Colon (tissue), 2 donors: ENCODE results near the gene GALR2.

Experiments used
- FAIRE-seq: peaks from 2 replicates; lab custom pipeline; 2012; peaks lifted over from hg19 to GRCh38; lab: Jason Lieb, UNC
- donor health status: control.
- donor health status: control.

GALR2 gene

DNA sequence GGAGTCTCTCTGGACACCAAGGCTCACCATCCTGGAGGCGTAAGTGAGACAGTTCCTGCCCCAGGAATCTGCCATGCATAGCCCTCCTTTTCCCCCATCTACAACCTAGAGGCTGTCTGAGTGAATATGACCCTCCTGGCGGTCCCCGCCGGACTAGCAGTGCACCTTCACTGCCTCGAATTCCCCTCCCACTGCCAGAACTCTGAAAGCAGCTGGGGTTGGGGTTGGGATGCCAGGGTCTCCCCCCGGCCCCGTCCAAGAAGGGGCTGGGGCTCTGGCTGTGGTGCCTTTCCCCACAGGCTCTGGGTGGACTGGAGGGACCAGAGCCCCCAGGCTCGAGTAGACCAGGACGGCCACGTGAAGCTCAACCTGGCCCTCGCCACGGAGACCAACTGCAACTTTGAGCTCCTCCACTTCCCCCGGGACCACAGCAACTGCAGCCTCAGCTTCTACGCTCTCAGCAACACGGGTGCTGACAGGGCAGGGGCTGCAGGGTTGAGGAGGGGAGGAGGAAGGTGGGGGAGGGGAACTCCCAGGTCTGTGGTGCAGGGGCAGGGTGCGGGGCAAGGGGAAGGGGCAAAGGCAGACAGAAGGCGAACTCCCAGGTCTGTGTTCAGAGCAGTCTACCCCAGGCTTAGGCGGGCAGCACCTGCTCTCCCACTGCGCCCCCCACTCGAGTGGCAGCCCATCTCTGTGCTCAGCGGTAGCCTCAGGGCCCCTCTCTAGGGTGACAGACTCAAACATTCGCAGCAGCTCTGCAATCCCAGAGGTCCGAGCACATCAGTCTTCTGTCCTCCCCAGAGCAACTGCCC, 5.6 kb downstream of the GALR2 start:
- FAIRE-seq: no peak

DNA sequence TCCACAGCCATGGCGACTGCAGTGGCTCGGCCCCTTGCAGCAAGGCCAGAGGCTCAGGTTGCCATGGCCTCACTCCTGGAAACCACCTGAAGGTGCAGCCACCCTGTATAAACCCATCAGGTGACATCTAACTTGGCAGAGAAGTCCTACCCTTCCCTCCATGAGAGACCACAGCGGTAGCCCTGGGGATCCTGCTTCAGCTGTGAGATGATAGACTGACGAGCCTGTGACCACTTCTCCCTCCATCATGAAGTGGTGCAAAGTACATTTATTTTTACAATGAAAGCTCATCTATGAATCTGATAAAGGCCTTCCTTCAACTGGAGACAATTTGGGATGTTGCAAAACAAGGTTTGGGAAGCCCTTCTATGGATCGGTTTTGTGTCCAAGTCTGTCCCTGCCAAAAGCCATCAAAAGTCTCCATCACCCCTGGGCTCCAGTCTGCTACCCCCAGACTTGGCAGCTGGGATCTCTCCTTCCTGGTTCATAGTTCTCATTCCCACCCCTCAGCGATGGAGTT, 6.2 kb downstream of the GALR2 start:
- FAIRE-seq: no peak

DNA sequence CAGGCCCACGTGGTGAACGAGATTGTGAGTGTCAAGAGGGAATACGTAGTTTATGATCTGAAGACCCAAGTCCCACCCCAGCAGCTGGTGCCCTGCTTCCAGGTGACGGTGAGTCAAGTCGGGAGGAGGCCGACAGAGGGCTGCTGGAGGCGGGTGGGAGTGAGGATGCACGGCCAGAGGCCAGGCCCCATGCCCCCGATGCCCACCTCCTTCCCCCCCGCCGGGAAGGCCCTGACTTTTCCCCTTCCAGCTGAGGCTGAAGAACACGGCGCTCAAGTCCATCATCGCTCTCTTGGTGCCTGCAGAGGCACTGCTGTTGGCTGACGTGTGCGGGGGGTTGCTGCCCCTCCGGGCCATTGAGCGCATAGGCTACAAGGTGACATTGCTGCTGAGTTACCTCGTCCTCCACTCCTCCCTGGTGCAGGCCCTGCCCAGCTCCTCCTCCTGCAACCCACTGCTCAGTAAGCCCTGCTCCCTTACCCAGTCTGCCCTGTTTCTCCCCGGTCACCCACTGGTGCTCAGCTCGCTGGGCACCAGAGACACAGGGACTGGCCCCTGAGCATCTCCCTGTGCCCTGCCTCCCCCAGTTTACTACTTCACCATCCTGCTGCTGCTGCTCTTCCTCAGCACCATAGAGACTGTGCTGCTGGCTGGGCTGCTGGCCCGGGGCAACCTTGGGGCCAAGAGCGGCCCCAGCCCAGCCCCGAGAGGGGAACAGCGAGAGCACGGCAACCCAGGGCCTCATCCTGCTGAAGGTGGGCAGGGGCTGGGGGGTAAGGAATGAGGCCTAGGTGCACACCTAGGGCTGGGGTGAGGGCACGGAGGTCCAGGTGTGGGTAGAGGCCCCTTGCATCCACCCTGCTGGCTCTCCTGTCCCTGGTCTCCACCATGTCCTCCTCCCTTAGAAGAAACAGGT, 7.0 kb downstream of the GALR2 start:
- FAIRE-seq: no peak

DNA sequence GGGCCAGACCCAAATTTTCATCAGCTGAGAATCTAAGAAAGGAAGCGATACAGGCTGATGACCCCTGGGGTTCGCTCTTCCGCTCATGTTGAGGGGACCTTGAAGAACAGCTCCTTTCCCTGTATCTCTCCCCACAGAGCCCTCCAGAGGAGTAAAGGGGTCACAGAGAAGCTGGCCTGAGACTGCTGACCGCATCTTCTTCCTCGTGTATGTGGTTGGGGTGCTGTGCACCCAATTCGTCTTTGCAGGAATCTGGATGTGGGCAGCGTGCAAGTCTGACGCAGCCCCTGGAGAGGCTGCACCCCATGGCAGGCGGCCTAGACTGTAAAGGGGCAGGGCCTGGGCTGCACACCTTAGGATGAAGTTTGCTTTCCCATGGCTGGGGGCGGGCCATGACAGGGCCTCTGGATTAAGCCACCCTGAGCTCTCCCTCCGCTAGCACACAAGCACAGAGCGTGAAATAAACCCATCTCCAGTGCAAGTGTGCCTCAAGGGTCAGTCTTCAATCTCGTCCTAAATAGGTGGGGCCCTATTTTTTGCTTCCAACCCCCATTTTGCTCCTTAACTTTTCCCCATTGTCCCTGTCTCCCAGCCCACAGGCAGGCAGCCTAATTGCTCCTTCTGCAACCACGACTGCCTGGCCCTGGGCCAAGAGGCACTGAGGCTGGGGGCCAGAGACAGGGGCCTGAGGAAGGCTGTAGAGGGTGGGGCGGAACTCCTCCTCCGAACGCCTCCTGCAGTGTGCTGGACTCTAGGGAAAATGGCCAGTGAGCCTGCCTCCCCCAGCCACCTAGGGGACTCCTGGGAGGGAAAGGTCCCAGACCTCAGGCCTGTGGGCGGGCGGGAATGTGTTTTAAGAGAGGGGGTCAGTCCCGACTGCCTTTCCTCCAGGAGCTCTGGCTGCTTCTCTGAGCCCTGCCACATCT, 8.0 kb downstream of the GALR2 start:
- no peak for FAIRE-seq

DNA sequence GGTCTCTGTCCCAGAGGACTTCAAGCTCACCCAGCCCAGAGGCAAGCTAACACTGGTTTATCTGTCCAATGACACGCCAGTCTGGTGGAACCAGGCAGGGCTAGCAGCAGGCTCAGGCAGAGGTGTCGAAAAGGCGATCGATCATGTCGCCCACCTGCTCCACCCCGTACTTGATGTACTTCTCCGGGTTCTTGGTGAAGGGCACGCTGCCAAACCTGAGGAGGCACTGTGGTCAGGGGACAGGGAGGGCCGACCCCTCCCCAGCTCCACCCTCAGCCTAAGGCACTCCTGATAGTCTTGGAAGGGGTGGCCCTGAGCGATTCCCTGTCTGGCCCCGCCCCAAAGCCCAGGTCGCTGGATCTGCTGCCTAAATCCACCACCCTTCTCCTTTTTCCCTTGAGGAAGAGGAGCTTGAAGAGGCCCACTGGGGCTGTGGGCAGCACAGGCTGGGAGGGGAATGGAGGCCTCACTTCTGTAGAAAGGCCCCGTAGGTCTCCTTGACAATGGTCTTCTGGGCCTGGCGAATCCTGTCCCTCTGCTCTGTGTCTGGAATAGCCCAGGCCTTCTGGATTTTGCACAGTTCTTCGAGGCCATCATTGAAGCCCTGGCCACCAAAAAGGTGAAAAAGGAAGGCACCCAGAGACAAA, 9.1 kb downstream of the GALR2 start:
- FAIRE-seq: no peak

DNA sequence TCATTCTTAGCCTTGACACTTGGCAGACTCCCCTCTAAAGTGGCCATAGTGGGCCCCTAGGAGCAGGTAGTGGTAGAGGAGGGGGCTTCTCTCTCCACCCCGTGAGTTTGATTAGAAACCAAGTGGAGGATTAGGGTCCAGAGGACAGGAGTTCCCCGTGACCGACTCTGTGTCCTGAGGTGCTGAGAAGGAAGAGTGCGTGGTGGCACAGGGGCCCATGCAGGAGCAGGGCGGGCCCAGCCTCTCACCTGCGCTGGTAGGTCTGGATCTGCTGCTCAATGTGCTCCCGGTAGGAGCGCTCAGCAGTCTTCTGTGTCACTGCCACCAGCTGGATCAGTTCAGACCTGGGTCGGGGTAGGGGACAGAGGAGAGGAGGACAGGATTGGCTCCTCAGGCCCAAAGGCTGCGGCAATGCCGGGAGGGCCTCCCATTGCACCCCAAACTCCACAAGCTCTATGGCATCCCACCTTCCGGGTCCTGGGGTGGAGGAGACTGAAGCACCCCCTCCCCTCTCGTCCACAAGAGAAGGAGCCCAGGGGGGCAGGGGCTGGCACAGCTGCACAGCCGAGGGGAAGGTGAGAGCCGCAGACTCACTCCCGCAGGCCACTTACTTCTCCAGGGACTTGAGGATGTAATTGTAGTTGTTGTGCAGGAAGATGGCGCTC, 10.6 kb downstream of the GALR2 start:
- FAIRE-seq: no peak

DNA sequence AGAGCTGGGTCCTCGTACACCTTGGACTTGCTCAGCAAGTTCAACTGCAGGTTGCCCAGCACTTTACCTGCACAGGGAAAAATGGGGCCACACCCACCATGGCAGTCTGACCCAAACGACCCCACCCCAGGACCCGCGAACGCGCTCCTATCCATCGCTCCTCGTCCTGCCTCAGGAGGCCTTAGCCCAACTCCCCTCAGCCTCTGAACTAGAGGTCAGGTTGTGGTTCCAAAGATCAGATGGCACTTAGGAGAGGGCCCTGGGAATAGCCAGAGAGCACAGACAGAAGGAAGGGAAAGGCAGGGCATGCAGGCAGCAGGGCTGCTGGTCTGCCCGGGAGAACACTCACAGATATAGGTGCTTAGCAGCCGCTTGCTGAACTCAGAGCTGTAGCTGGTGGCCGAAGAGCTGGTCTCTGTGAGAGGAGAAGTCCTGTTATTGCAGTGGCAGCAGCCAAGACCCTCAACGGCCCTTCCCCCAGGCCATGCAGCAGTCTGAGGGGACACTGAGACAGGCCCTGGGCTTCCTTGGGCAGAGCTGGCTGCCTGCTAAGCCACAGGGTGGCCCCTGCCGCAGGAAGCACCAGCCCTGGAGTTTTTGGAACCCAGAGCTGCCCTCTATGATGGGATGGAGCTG, 11.3 kb downstream of the GALR2 start:
- FAIRE-seq: no peak

DNA sequence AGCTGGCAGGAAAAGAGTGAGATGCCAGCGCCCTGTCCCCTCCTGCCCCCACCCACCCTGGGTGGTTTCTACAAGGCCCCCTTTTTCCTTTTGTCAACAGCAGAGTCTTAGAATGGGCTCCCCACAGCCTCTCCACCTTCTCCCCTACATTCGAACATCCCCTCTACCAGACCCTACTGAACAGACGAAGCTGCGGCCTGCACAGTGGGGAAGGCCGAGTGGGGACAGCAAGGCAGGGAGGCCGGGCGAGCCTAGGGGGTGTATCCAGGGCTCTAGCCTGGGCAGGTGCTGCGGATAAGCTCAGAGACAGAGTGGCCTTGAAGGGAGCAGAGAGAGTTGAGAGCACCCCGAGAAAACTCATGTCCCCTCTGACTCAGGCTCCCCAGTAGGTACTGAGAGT, 11.8 kb downstream of the GALR2 start:
- FAIRE-seq: no peak

DNA sequence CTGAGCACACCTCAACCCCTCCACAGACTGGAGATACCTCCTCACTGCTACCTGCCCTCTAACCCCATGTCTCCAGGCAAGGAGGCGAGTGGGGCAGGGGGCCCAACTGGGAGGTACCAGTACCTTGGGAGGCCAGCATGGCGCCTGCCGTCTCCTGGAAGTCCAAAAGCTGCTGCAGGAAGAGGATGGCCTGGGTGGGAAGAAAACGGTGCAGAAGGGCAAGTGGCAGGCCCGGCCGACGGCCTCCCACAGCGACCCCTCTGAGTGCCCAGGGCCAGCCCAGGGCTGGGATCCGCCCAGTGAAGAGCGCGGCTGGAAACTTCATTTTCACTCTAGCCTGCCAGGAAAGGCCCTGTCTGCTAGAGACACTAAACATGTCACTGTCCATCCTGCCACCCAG, 12.9 kb downstream of the GALR2 start:
- FAIRE-seq: no peak

DNA sequence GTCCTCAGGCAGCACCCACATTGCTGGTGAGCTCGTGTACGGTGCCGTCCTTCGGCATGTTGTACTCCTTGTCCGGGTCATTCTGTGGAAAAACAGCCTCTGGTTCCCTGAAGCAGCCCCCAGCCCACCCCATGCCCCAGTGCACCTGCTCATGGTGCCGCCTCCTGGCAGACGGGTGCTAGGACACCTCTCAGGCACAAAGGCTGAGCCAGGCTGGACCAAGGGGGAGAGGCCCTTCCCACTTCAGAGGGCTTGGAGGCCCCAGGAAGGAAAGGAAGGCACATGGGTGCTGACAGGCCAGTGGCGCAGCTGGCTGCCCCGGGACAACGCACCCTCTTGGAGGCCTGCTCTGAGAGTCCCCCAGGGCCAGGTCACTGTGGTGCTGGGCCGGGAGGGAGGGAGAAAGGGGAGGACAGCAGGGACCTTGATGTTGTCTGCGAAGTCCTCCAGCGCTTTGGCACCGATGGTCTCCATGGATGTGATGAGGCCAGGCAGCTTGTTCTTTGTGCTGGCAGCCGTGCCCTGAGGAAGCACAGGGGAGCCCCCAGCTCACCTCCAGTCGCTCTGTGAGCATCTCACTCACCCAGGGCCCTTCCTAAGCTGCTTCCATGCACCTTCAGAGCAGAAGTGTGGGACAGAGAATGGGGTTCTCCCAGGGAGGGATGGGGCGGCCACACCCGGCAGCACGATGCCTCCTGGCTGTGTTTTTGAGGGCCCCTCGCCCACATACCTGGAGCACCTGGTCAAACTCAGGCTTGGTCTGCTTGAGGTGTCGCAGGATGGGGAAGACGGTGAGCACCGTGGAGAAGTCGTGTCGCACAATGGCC, 13.7 kb downstream of the GALR2 start:
- no peak for FAIRE-seq

DNA sequence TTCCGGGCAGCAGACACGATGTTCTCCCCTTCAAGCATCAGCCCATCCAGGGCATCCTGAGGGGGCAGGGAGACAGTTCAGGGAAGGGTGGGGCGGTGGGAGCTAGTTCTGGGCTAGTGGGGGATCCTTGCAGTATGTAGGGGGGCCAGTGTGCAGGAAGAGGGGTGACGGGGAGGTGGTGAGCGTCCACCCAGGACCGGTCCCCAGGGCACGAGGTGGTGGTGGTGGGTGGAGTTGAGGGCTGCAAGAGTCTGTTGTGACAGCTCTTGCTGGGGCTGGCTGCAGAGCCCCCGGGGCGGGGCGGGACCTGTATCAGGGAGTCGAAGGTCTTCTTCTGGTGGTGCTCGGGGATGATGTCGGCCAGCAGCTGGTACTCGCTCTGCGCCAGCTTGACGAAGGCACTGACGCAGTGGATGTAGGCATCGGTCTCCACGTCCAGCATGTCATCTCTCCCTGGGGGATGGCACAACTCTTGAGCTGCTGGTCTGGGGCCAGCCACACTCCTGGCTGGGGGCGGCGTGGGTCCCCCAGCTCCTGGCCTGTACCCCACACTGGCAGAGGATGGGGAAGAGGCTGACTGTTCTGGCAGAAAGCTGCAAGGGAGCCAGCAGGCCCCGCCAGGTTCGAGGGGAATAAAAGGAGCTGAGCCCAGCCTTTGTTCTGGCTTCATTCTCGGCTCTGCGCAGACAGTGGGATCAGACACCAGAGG, 14.4 kb downstream of the GALR2 start:
- no peak for FAIRE-seq

DNA sequence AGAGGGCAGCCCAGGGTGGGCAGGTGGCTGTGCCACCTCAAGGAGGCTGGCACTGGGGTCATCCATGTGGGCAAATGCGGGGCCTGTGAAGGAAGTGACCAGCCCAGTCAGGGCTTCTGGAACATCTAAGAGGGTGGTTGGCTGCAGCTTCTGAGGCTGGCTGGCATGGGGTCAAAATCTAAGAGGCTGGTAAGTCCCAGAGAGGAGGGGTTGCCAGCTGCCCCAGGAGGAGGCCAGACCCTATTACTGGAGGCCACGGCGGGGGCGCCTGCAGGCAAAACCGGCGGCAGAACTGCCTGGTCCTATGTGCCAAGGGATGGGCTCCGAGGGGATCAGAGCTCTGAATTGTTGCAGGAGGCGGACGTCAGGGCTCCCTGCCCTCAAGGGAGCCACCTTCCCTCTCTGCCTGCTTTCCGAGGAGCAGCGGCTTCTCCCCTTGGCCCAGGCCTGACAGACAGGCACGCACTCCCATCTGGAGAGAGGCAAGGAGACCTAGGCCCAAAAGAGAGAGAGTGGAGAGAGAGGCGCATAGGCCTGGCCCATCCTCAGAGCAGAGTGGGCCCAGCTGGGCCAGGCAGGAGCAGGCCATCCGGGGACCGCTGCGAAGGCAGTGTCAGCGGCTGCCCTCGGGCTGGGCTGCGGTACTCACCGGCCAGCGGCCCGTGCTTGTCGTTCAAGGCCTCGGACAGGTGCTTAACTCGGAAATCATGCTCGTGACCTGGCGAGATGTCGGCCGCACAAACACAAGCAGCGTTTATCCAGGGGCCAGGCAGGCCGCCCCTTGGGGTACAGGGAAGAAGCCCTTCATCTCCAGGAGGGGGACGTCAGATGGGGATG, 15.3 kb downstream of the GALR2 start:
- FAIRE-seq: no peak

DNA sequence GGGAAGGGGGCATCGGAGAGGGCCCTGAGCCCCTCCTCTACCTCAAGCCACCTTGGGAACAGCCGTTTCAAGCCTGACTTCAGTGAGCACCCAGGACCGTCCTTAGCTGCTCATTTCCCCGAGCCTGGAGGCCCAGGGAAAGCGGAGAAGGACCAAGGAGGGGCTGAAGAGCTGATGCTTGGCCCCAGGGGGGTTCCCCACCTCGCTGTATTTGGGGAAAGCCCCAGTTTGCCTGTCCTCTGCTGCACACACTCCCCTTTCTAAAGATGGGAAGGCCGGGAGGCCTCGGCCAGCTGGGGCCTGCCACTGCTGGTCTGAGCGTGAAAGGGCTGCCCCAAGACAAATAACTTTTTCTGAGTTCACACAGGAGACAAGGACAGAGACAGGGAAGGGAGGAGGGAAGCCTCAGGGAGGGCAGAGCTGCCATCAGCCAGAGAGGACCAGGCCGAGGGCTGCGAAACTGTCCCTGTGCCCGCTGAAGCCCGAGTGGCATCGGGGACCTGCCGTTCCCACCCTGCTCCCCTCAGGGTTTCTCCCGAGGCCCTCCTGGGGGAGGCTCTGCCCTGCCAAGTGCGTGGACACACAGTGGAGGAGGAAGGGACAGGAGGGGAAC, 16.0 kb downstream of the GALR2 start:
- no peak for FAIRE-seq

DNA sequence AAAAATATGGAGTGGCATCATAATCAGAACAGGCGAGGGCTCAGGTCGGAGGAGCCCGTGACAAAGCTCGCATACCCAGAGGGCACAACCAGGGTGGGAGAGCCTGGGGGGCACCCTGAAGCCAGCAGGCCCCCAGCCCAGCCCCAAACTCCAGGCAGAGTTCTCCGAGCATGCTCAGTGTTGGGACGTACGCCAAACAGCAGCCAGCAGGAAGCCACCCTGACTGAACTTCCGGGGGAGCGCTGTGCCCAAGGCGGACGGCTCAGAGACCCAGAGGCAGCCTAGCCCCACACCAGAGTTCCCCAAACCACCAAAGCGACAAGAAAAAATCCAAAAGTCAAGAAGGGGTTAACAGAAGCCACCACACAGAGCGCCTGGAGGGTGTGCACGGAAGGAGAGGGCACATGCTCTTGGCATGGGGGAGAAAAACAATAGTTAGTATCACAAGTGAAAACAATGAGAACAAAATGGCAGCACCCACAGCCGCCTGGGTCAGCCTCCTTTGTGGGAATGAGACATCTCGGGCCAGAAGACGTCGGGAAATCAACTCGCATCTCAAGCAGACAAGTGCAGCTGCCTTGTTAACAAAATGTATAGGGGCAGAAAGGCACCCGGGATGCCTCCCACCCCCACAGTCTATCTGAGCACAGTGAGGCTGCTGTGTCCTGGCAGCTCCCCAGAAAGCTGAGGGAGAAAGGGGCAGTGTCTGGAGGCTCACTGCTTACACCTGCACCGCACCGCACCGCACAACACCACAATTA, 17.1 kb downstream of the GALR2 start:
- no peak for FAIRE-seq

DNA sequence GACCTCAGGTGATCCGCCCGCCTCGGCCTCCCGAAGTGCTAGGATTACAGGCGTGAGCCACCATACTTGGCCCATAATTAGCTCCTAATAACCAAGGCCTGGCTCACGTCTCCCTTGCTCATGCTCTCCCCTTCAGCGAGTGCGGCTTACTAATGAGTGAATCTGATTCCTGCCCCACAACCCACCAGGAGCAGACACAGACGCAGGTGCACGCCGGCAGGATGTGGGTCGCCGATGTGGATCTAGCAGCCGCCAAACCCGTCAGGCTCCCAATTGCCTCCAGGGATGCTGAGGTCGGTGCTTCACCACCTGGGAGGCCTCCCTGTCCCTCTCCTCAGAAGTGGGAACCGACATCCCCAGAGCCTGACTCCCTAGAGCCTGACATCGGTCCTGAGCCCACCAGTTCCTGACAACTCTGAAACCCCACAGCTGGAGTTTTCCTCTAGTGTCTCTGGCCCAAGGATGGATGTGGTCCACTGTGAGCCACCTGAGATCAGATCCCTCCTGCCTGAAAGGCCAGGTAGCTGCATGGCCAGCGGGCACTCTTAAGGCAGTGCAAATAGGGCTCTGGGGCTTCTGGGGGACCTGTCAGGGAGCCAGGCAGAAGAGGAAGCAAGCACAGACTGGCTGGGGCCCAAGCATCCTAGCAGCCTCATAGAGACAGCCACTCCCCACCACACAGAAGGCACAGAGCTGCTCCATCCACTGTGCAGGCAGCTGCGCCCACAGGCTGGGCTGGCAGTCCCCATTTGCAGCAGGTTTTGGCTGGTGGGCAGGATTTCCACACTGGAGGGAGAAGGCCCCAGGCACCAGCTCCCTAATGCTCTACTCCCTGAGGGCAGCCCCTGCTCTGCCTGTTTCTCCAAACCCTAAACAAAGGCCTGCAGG, 18.2 kb downstream of the GALR2 start:
- no peak for FAIRE-seq

DNA sequence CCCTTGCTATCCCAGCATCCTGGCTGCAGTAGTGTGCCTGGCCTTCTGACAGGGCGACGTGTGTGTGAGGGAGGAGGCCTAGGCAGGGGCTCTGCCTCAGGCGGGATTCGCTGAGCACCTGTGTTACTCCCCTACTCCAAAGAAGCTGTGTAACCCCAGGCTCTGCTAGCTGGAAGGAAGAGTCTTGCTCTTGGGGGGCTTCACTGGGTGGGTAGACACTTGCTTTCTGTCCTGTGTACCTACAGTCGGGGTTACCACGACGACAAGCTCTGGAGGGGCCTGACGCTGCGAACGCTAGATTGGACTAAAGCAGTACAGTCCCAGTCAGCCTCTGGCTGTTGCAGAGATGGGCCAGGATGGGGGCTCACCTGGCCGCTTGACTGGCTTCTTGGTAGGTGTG, 19.5 kb downstream of the GALR2 start:
- FAIRE-seq: no peak
